GM21576 (cell line): ENCODE measurements around the gene UCN3.
"Not testable (repeated sequence)": the region's sequence is repeated elsewhere in the genome, so short reads cannot be mapped to it uniquely, and the experiment has no call there.

ENCODE experiments used
- ATAC-seq: cut with Tn5 transposase; IDR thresholded peaks from one replicate; pipeline ENCODE4 v1.9.1; 2021; ENCODE audit warnings: mild to moderate bottlenecking, moderate library complexity; ENCODE audit not compliant: unreplicated experiment

Gene UCN3

GRCh38 chr10:5404208-5405041 is 39.7 kb downstream of the UCN3 start, which contains the start of gene TUBAL3:
TSS of gene TUBAL3 (minus strand) at chr10:5404828. CDS start at chr10:5404792, 36 bp downstream.
- no peak for ATAC-seq

- no peak for ATAC-seq
Observed at GRCh38 chr10:5406918-5407317, 42.2 kb downstream of the UCN3 start.

DNA sequence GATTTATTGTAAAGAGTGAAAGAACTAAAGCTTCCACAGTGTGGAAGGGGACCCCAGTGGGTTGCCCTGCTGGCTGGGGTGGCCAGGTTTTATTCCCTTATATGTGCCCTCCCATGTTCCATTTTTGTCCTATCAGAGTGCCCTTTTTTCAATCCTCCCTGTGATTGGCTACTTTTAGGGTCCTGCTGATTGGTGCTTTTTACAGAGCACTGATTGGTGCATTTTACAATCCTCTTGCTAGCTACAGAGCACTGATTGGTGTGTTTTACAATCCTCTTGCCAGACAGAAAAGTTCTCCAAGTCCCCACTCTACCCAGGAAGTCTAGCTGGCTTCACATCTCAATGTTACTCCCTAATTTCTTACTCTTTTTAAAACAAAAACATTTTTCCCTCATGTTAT is 46.0 kb downstream of the UCN3 start:
- not testable (repeated sequence) for ATAC-seq

DNA sequence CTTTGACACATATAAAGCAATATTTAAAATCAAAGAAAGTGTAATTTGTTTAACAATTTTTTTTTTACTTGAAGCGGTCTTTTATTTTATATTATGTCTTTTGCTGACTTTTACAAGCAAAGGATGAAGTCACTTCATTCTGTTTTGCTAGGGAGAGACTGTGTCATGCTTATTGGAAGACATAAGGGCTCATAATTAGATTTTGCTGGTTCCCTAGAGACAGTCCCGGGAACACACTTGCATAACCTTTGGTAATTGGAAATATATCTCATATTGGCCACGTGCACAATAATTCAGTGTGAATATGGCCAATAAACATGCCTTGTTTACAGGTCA is 47.1 kb downstream of the UCN3 start:
- ATAC-seq: no peak

- ATAC-seq: peak; percentile 95
Observed at GRCh38 chr10:5412277-5412941, 47.6 kb downstream of the UCN3 start, which contains the start of gene NET1. TSS of gene NET1 (plus strand) at chr10:5412557. CDS start at chr10:5412693, 136 bp downstream.

DNA sequence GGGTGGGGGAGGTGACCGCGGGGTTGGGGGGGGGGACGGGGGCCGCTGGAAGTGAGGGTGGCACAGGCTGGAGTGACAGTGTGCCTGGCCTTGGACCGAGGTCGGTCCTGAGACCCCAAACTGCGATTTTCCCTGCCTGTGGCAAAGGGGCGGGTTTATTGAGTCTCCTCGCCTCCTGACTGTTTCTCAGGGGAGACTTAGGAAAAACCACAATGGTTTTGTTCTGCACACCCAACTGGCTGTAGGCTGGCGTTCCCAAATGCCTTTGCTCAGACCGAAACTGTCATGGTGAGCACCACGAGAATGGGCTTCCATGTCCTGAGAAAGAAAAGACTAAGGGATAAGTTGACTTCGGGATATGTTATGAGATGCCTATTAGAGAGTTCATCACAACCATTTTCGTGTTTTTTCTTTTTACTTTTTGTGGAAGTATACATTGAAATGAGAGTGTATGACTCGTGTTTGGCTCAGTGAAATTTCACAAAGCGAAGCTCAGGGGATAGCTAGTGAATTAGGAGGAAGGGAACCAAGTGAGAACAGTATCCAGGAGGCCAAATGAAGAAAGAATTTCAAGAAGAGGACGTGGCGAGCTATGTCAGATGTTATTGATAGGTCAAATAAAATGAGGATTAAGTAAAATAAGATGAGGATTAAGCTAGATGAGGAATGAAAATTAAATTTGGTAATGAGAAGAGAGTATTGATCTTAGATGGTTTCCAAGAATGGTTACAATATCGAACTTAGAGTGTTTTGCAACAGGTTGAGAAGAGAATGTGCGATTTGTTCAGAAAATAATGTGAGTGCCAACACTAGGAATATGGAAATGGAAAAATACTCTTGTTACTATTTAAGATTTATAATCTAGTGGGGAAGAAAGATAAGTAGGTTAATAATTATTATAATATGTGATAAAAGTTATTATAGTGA is 48.5 kb downstream of the UCN3 start:
- no peak for ATAC-seq

DNA sequence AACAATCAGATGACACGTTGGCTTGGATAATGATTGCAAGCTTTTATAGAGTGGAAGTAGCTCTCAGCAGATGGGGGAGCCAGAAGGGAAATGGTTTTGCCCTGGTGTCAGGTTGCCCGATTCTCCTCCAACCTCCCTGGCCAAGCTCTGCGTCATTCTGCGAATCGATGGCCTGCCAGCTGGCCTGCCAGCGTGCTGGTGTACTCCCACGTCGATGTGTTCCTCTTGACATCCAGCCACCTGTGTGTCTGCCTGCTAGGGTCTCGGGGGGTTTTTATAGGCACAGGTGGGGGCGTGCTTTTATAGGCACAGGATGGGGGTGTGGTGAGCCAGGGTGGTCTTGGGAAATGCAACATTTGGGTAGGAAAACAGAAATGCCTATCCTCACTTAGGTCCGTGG is 52.2 kb downstream of the UCN3 start:
- ATAC-seq: no peak

DNA sequence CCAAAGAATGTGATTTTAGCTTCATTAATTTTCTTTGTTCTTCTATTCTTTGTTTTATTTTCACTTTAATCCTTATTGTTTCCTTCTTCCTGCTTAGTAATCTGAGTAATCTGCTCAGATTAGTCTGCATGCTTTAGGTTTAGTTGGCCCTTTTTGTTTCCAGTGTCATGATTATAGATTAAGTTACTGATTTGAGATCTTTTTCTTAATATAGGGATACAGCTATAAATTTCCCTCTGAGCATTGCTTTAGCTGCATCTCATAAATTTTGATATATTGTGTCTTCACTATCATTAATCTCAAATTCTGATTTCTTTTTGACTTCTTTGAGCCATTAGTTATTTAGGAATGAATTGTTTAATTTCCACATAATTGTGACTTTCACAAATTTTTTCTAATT is 53.8 kb downstream of the UCN3 start:
- no peak for ATAC-seq

GRCh38 chr10:5419466-5420094 is 54.8 kb downstream of the UCN3 start:
- ATAC-seq: no peak

DNA sequence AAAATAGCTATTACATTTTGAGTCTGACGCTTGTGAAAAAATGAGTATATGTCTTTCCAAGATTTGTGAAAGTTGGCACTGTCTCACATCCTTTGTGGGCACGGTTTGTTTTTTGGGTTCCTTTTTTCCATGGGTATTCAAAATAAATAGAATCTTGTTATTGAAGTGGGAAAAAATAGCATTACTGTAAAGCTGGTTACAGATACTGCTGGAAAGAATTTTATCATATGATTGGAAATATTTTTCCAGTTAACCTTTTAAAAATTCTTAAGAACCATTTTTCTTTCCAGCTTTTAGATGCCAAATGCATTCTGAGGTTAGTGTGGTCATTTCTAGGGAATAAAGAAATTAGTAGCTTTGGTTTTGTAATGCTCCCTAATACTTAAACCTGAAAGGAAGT is 59.0 kb downstream of the UCN3 start:
- ATAC-seq: no peak
